Measurements from ENCODE around the gene ARAP1.

ARAP1 gene

GRCh38 chr11:72712168-72712751, 39.9 kb downstream of the ARAP1 start:
- Histone ChIP-seq H3K4me1 (ENCODE audit: insufficient read depth, insufficient read length) (peaks cover 18% of the 10 kb centered on the region), H3K9ac (ENCODE audit: insufficient read length, low read depth) (no peak overlapping the region), H3K27me3 (ENCODE audit: insufficient read depth, insufficient read length) (no peaks in the 10 kb centered on the region), H3K4me3 (ENCODE audit: insufficient read length, low read depth) (no peak overlapping the region), H3K36me3 (ENCODE audit: insufficient read depth, insufficient read length, low read length) (peaks cover 21% of the 10 kb centered on the region), H3K9me3 (ENCODE audit: insufficient read depth, low read length) (no peaks in the 10 kb centered on the region)
- TF ChIP-seq YY1 (IDR thresholded peaks at IDR 0.05; ENCODE audit: insufficient read depth, insufficient read length) (no peak), SUZ12 (IDR thresholded peaks at IDR 0.05; ENCODE audit: extremely low read depth, insufficient read depth, insufficient read length) (no peak), ZNF274 (IDR thresholded peaks at IDR 0.05; ENCODE audit: low read depth, low read length) (no peak)
- no peak for DNase-seq (ENCODE audit: low read depth, low spot score)

- H3K27me3 ChIP-seq (ENCODE audit: insufficient read depth, insufficient read length), result no peaks in the 10 kb centered on the region
- no peak overlapping the region for H3K4me3 ChIP-seq (ENCODE audit: insufficient read length, low read depth)
- no peaks in the 10 kb centered on the region for H3K9me3 ChIP-seq (ENCODE audit: insufficient read depth, low read length)
- peaks cover 25% of the 10 kb centered on the region for H3K4me1 ChIP-seq (ENCODE audit: insufficient read depth, insufficient read length)
- TF ChIP-seq SUZ12 (IDR thresholded peaks at IDR 0.05; ENCODE audit: extremely low read depth, insufficient read depth, insufficient read length), result no peak
- TF ChIP-seq ZNF274 (IDR thresholded peaks at IDR 0.05; ENCODE audit: low read depth, low read length), result no peak
- TF ChIP-seq YY1 (IDR thresholded peaks at IDR 0.05; ENCODE audit: insufficient read depth, insufficient read length), result no peak
- no peak overlapping the region for H3K9ac ChIP-seq (ENCODE audit: insufficient read length, low read depth)
- peaks cover 20% of the 10 kb centered on the region for H3K36me3 ChIP-seq (ENCODE audit: insufficient read depth, insufficient read length, low read length)
- DNase-seq (ENCODE audit: low read depth, low spot score), result no peak
Observed at GRCh38 chr11:72711141-72711540, 41.1 kb downstream of the ARAP1 start.

- no peak for TF ChIP-seq ZNF274 (IDR thresholded peaks at IDR 0.05; ENCODE audit: low read depth, low read length)
- no peak for TF ChIP-seq SUZ12 (IDR thresholded peaks at IDR 0.05; ENCODE audit: extremely low read depth, insufficient read depth, insufficient read length)
- TF ChIP-seq YY1 (IDR thresholded peaks at IDR 0.05; ENCODE audit: insufficient read depth, insufficient read length), result no peak
- H3K4me3 ChIP-seq (ENCODE audit: insufficient read length, low read depth), result no peak overlapping the region
- DNase-seq (ENCODE audit: low read depth, low spot score), result no peak
- peaks cover 26% of the 10 kb centered on the region for H3K4me1 ChIP-seq (ENCODE audit: insufficient read depth, insufficient read length)
- H3K9ac ChIP-seq (ENCODE audit: insufficient read length, low read depth), result no peak overlapping the region
- H3K27me3 ChIP-seq (ENCODE audit: insufficient read depth, insufficient read length), result no peaks in the 10 kb centered on the region
- no peaks in the 10 kb centered on the region for H3K9me3 ChIP-seq (ENCODE audit: insufficient read depth, low read length)
- H3K36me3 ChIP-seq (ENCODE audit: insufficient read depth, insufficient read length, low read length), result peaks cover 20% of the 10 kb centered on the region
Observed at GRCh38 chr11:72710278-72710677, 41.9 kb downstream of the ARAP1 start.

- no peaks in the 10 kb centered on the region for H3K9me3 ChIP-seq (ENCODE audit: insufficient read depth, low read length)
- no peak overlapping the region for H3K4me3 ChIP-seq (ENCODE audit: insufficient read length, low read depth)
- H3K36me3 ChIP-seq (ENCODE audit: insufficient read depth, insufficient read length, low read length), result peaks cover 20% of the 10 kb centered on the region
- TF ChIP-seq SUZ12 (IDR thresholded peaks at IDR 0.05; ENCODE audit: extremely low read depth, insufficient read depth, insufficient read length) (no peak), ZNF274 (IDR thresholded peaks at IDR 0.05; ENCODE audit: low read depth, low read length) (no peak), YY1 (IDR thresholded peaks at IDR 0.05; ENCODE audit: insufficient read depth, insufficient read length) (no peak)
- peaks cover 27% of the 10 kb centered on the region for H3K4me1 ChIP-seq (ENCODE audit: insufficient read depth, insufficient read length)
- no peak overlapping the region for H3K9ac ChIP-seq (ENCODE audit: insufficient read length, low read depth)
- no peaks in the 10 kb centered on the region for H3K27me3 ChIP-seq (ENCODE audit: insufficient read depth, insufficient read length)
- no peak for DNase-seq (ENCODE audit: low read depth, low spot score)
Observed at GRCh38 chr11:72709478-72710238, 42.5 kb downstream of the ARAP1 start.

- Histone ChIP-seq H3K27me3 (ENCODE audit: insufficient read depth, insufficient read length) (no peaks in the 10 kb centered on the region), H3K4me1 (ENCODE audit: insufficient read depth, insufficient read length) (peaks cover 32% of the 10 kb centered on the region), H3K9me3 (ENCODE audit: insufficient read depth, low read length) (no peaks in the 10 kb centered on the region), H3K36me3 (ENCODE audit: insufficient read depth, insufficient read length, low read length) (peaks cover 21% of the 10 kb centered on the region), H3K4me3 (ENCODE audit: insufficient read length, low read depth) (no peak overlapping the region), H3K9ac (ENCODE audit: insufficient read length, low read depth) (no peak overlapping the region)
- TF ChIP-seq YY1 (IDR thresholded peaks at IDR 0.05; ENCODE audit: insufficient read depth, insufficient read length) (no peak), SUZ12 (IDR thresholded peaks at IDR 0.05; ENCODE audit: extremely low read depth, insufficient read depth, insufficient read length) (no peak), ZNF274 (IDR thresholded peaks at IDR 0.05; ENCODE audit: low read depth, low read length) (no peak)
- no peak for DNase-seq (ENCODE audit: low read depth, low spot score)
Observed at GRCh38 chr11:72707032-72707431, 45.2 kb downstream of the ARAP1 start.

GRCh38 chr11:72706579-72706978, 45.6 kb downstream of the ARAP1 start:
- Histone ChIP-seq H3K4me1 (ENCODE audit: insufficient read depth, insufficient read length) (peaks cover 32% of the 10 kb centered on the region), H3K36me3 (ENCODE audit: insufficient read depth, insufficient read length, low read length) (peaks cover 24% of the 10 kb centered on the region), H3K9me3 (ENCODE audit: insufficient read depth, low read length) (no peaks in the 10 kb centered on the region), H3K9ac (ENCODE audit: insufficient read length, low read depth) (peak overlapping the region; percentile 61), H3K4me3 (ENCODE audit: insufficient read length, low read depth) (no peak overlapping the region), H3K27me3 (ENCODE audit: insufficient read depth, insufficient read length) (no peaks in the 10 kb centered on the region)
- DNase-seq (ENCODE audit: low read depth, low spot score), result no peak
- TF ChIP-seq YY1 (IDR thresholded peaks at IDR 0.05; ENCODE audit: insufficient read depth, insufficient read length) (no peak), SUZ12 (IDR thresholded peaks at IDR 0.05; ENCODE audit: extremely low read depth, insufficient read depth, insufficient read length) (no peak), ZNF274 (IDR thresholded peaks at IDR 0.05; ENCODE audit: low read depth, low read length) (no peak)
